B cell (primary cell): Measurements from ENCODE around the gene SAT1. TPM values are rescaled to one million over a fixed set of nuclear protein-coding genes. Genes with fewer than 3 reads are reported as not detected.

ENCODE experiments used
- ATAC-seq: fragments of 200-7000 bp; cut with Tn5 transposase; one replicate; pipeline ENCODE4 v1.10.0; 2021; ENCODE audit warnings: low read depth, mild to moderate bottlenecking, moderate number of reproducible peaks, moderate library complexity
- CTCF ChIA-PET: fragments of 350-600 bp; sonication (Branson Sonifier 250); formaldehyde crosslinking; loops from one replicate; lab custom pipeline; 2021; ENCODE audit warnings: antibody characterized with exemption, inconsistent platforms; lab: Charles Lee
- POLR2A ChIA-PET: fragments of 350-600 bp; sonication (Branson Sonifier 250); formaldehyde crosslinking; loops from one replicate; lab custom pipeline; 2021; ENCODE audit warnings: antibody characterized with exemption; lab: Charles Lee
- DNase-seq: peaks from one replicate; pipeline ENCODE4 v3.0.0; 2013
- H2AFZ ChIP-seq: 2 replicates; pipeline ENCODE4 v1.6.1; 2012; ENCODE audit warnings: mild to moderate bottlenecking, low read depth, low read length; ENCODE audit not compliant: insufficient read depth, poor library complexity, severe bottlenecking
- H3K27ac ChIP-seq, 2 donors: 1 replicate in 1 of 2; 2 replicates in 1 of 2; pipeline ENCODE4 v1.5.1; 2012 to 2013; ENCODE audit warnings: low read length in 2 of 2, mild to moderate bottlenecking in 2 of 2, moderate library complexity in 1 of 2
- H3K27me3 ChIP-seq, 4 experiments: fragments of 200-600 bp in 1 of 4; sonication (generic) in 1 of 4; replicated peaks in 1 of 4; 1 replicate in 2 of 4; 2 replicates in 2 of 4; pipeline versions ENCODE4 v1.6.1 to v1.7.0; 2013 to 2016; ENCODE audit warnings: low read length in 3 of 4, mild to moderate bottlenecking in 2 of 4, mixed read lengths in 1 of 4, moderate library complexity in 1 of 4; ENCODE audit not compliant: insufficient read depth in 4 of 4, control insufficient read depth in 3 of 4; ENCODE audit errors: control extremely low read depth in 1 of 4
- H3K36me3 ChIP-seq, 2 experiments: replicated peaks in 1 of 2; 1 replicate in 1 of 2; 2 replicates in 1 of 2; pipeline versions ENCODE4 v1.6.1 to v1.7.1; 2013; ENCODE audit warnings: low read length in 1 of 2; ENCODE audit not compliant: insufficient read depth in 2 of 2, control insufficient read depth in 1 of 2; ENCODE audit errors: control extremely low read depth in 1 of 2, extremely low read depth in 1 of 2
- H3K4me1 ChIP-seq, 2 donors: fragments of 200-600 bp in 1 of 2; sonication (generic) in 1 of 2; 1 replicate in 1 of 2; 2 replicates in 1 of 2; pipeline versions ENCODE4 v1.5.1 to v1.6.1; 2013 to 2017; ENCODE audit warnings: low read length in 2 of 2; ENCODE audit not compliant: control insufficient read depth in 2 of 2, insufficient read depth in 2 of 2
- H3K4me2 ChIP-seq: replicated peaks from 2 replicates; pipeline ENCODE3; 2012; ENCODE audit warnings: mild to moderate bottlenecking, low read depth, low read length; ENCODE audit not compliant: poor library complexity, severe bottlenecking
- H3K4me3 ChIP-seq, 5 experiments: fragments of 200-600 bp in 1 of 5; sonication (generic) in 1 of 5; 1 replicate in 3 of 5; 2 replicates in 2 of 5; pipeline versions ENCODE4 v1.5.1 to v1.7.0; 2011 to 2016; ENCODE audit warnings: low read length in 4 of 5, mild to moderate bottlenecking in 4 of 5, low read depth in 2 of 5, control low read depth in 1 of 5, moderate library complexity in 1 of 5; ENCODE audit not compliant: insufficient read depth in 1 of 5; ENCODE audit errors: control extremely low read depth in 1 of 5, extremely low read depth in 1 of 5
- H3K79me2 ChIP-seq: fragments of 200-600 bp; sonication (generic); one replicate; pipeline ENCODE4 v1.6.0; 2016; ENCODE audit warnings: low read length; ENCODE audit not compliant: control insufficient read depth, insufficient read depth
- H3K9ac ChIP-seq: fragments of 200-600 bp; sonication (generic); 2 replicates; pipeline ENCODE4 v1.6.1; 2017; ENCODE audit warnings: mild to moderate bottlenecking, low read length, moderate library complexity
- H3K9me3 ChIP-seq, 3 donors: one replicate each; pipeline versions ENCODE4 v1.6.1 to v1.7.1; 2013; ENCODE audit warnings: low read length in 2 of 3; ENCODE audit not compliant: control insufficient read depth in 2 of 3, insufficient read depth in 1 of 3; ENCODE audit errors: control extremely low read depth in 1 of 3
- H4K20me1 ChIP-seq: 2 replicates; pipeline ENCODE4 v1.6.0; 2012; ENCODE audit warnings: mild to moderate bottlenecking, low read length; ENCODE audit not compliant: insufficient read depth, control insufficient read depth, poor library complexity, severe bottlenecking
- H3K27ac Mint-ChIP-seq: one replicate; pipeline ENCODE4 v1.8.0; 2021; ENCODE audit warnings: mixed read lengths
- H3K27me3 Mint-ChIP-seq: one replicate; pipeline ENCODE4 v1.8.0; 2021; ENCODE audit warnings: mixed read lengths
- H3K4me1 Mint-ChIP-seq: one replicate; pipeline ENCODE4 v1.8.0; 2021; ENCODE audit warnings: mixed read lengths
- H3K4me3 Mint-ChIP-seq: one replicate; pipeline ENCODE4 v1.8.0; 2021; ENCODE audit warnings: mixed read lengths
- H3K9me3 Mint-ChIP-seq: one replicate; pipeline ENCODE4 v1.8.0; 2022; ENCODE audit warnings: mixed read lengths; ENCODE audit not compliant: insufficient read depth
- EZH2 ChIP-seq: IDR thresholded peaks from 2 replicates; pipeline ENCODE4 v1.6.1; 2012; ENCODE audit warnings: borderline replicate concordance, low read depth, mild to moderate bottlenecking, moderate library complexity, low read length; ENCODE audit not compliant: insufficient read depth, poor library complexity, severe bottlenecking
- WGBS: methylation state at CpG from one replicate; pipeline ENCODE4 v1.1.5; 2013; ENCODE audit warnings: missing lambda C conversion rate; ENCODE audit not compliant: insufficient coverage; 5-methylcytosine and 5-hydroxymethylcytosine counted together
- intact Hi-C: fragments of 100-400 bp; cut with micrococcal nuclease; formaldehyde crosslinking; loops from one replicate; pipeline ENCODE4 v1.10.0; 2022
- polyA plus RNA-seq: library from polyadenylated mRNA; depleted of rRNA; stranded (reverse); fragments of >200 nt; gene quantifications from 2 replicates; pipeline ENCODE4 v1.2.3, GENCODE V29; 2012
- total RNA-seq, 2 donors: library from RNA; stranded (reverse); fragments of 120-200 nt in 1 of 2; gene quantifications; 1 replicate in 1 of 2; 2 replicates in 1 of 2; pipeline versions ENCODE4 v1.2.3 to v1.2.4, GENCODE V29; 2013 to 2022
- TF ChIP-seq, protein P1 (sequence below): fragments of 200-600 bp; IDR thresholded peaks from one replicate; pipeline ENCODE4 v1.8.0; 2022; ENCODE audit warnings: antibody characterized with exemption, mild to moderate bottlenecking

The SAT1 gene
- total and polyA plus RNA-seq, 2 donors (not counting 1 experiment from before 2014, with no cell fraction given), result 172 to 479 TPM

GRCh38 chrX:23825675-23826074, 42.7 kb downstream of the SAT1 start:
- intact Hi-C loops, result no loop called here
- Histone ChIP-seq H3K36me3 (no peaks in the 10 kb centered on the region), H3K27ac (no peak overlapping the region), H3K4me3 (no peak overlapping the region), H4K20me1 (no peaks in the 10 kb centered on the region), H3K27me3 (no peaks in the 10 kb centered on the region), H3K4me2 (no peak overlapping the region), H3K79me2 (no peaks in the 10 kb centered on the region), H3K4me1 (no peaks in the 10 kb centered on the region), H3K9me3 (no peaks in the 10 kb centered on the region), H2AFZ (no peak overlapping the region), H3K9ac (no peak overlapping the region)
- H3K9me3 Mint-ChIP-seq, result no peaks in the 10 kb centered on the region
- H3K27ac Mint-ChIP-seq, result no peak overlapping the region
- no peak overlapping the region for H3K4me3 Mint-ChIP-seq
- TF ChIP-seq EZH2, result no peak
- TF ChIP-seq, protein P1, sequence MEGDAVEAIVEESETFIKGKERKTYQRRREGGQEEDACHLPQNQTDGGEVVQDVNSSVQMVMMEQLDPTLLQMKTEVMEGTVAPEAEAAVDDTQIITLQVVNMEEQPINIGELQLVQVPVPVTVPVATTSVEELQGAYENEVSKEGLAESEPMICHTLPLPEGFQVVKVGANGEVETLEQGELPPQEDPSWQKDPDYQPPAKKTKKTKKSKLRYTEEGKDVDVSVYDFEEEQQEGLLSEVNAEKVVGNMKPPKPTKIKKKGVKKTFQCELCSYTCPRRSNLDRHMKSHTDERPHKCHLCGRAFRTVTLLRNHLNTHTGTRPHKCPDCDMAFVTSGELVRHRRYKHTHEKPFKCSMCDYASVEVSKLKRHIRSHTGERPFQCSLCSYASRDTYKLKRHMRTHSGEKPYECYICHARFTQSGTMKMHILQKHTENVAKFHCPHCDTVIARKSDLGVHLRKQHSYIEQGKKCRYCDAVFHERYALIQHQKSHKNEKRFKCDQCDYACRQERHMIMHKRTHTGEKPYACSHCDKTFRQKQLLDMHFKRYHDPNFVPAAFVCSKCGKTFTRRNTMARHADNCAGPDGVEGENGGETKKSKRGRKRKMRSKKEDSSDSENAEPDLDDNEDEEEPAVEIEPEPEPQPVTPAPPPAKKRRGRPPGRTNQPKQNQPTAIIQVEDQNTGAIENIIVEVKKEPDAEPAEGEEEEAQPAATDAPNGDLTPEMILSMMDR, result no peak
- H3K27me3 Mint-ChIP-seq, result no peaks in the 10 kb centered on the region
- CTCF ChIA-PET, result no interaction called here
- H3K4me1 Mint-ChIP-seq, result no peaks in the 10 kb centered on the region
- DNase-seq (no peak), ATAC-seq (no peak)
- POLR2A ChIA-PET, result no interaction called here

DNA sequence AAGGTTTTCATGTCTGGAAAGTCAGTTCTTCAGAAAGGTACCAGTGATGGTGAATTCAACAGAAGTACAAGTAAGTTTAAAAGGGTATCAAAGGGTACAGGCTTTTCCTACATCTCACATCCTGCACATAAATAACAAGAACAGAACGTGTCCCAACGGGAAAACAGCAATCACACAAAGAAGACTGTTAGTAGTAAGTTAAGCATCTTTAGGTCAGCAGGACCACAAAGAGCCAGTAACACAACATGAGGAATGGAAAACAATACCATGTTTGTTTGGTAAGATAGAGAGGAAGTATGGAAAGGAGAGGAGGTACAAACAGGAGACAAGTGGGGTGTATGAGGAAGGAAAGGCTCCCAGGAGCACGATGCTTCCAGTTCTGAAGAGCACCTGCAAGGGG, 43.2 kb downstream of the SAT1 start:
- no peak overlapping the region for H3K4me3 ChIP-seq
- no peak overlapping the region for H3K27ac Mint-ChIP-seq
- ChIA-PET CTCF (no interaction called here), POLR2A (no interaction called here)
- ATAC-seq (no peak), DNase-seq (no peak)
- no peak overlapping the region for H2AFZ ChIP-seq
- no peaks in the 10 kb centered on the region for H3K9me3 Mint-ChIP-seq
- H3K27me3 ChIP-seq, result no peaks in the 10 kb centered on the region
- no peak overlapping the region for H3K9ac ChIP-seq
- no peak overlapping the region for H3K4me2 ChIP-seq
- no CpG with 5 or more reads among the region's 3 CpGs for WGBS
- H3K4me1 ChIP-seq, result no peaks in the 10 kb centered on the region
- no peaks in the 10 kb centered on the region for H3K4me1 Mint-ChIP-seq
- H3K4me3 Mint-ChIP-seq, result no peak overlapping the region
- H3K9me3 ChIP-seq, result no peaks in the 10 kb centered on the region
- no peak for TF ChIP-seq EZH2
- TF ChIP-seq, protein P1, result no peak
- H4K20me1 ChIP-seq, result no peaks in the 10 kb centered on the region
- H3K27me3 Mint-ChIP-seq, result no peaks in the 10 kb centered on the region
- intact Hi-C loops, result no loop called here
- no peaks in the 10 kb centered on the region for H3K36me3 ChIP-seq
- H3K27ac ChIP-seq, result no peak overlapping the region
- no peaks in the 10 kb centered on the region for H3K79me2 ChIP-seq
